HCT116 (cell line): ENCODE measurements around the gene CD300LD. TPM values are rescaled to one million over a fixed set of nuclear protein-coding genes. Genes with fewer than 3 reads are reported as not detected.

Experiments used
- ATAC-seq: fragments of 200-7000 bp; cut with Tn5 transposase; 2 replicates; pipeline ENCODE4 v1.9.1; 2020; ENCODE audit warnings: mild to moderate bottlenecking, moderate library complexity
- BruUV-seq: library from RNA; stranded (reverse); fragments of 400-500 nt; replicated peaks from 2 replicates; lab custom pipeline; 2021; lab: Mats Ljungman, UMichigan
- CTCF ChIA-PET: fragments of 300-600 bp; sonication (Branson Sonifier 250); formaldehyde crosslinking; loops from one replicate; lab custom pipeline; 2021; ENCODE audit warnings: antibody characterized with exemption; lab: Charles Lee
- POLR2A ChIA-PET: fragments of 300-600, 350-600 bp; sonication (Branson Sonifier 250); formaldehyde crosslinking; loops from one replicate; lab custom pipeline; 2021; ENCODE audit warnings: antibody characterized with exemption; lab: Charles Lee
- RAD21 ChIA-PET, 2 experiments: fragments of 300-600 bp; sonication (Branson Sonifier 250); formaldehyde crosslinking; loops; one replicate each; lab custom pipeline; 2023; ENCODE audit warnings: low total read pairs in 2 of 2; ENCODE audit not compliant: uncharacterized antibody in 2 of 2, unreplicated experiment in 2 of 2, low non-redundant PET in 1 of 2; lab: Charles Lee
- DNase-seq: peaks from one replicate; pipeline ENCODE4 v3.0.0-alpha.2; 2010; ENCODE audit warnings: low read depth, low spot score
- H2AFZ ChIP-seq: fragments of 200-600 bp; shearing (Covaris generic), sonication (generic); 2 replicates; pipeline ENCODE4 v1.6.1; 2017; ENCODE audit warnings: low read depth, mixed run types, mixed read lengths, antibody characterized with exemption, low read length; ENCODE audit not compliant: poor library complexity, severe bottlenecking
- H3K27ac ChIP-seq: 2 replicates; pipeline ENCODE4 v1.5.1; 2012; ENCODE audit warnings: low read depth, low read length
- H3K27me3 ChIP-seq: fragments of 200-600 bp; sonication (generic); 2 replicates; pipeline ENCODE4 v1.6.1; 2016; ENCODE audit warnings: mixed run types, low read length, mixed read lengths; ENCODE audit not compliant: insufficient read depth
- H3K36me3 ChIP-seq, 2 experiments: fragments of 200-500 bp in 1 of 2; fragments of 200-600 bp in 1 of 2; sonication (Bioruptor generic) in 1 of 2; sonication (generic) in 1 of 2; 2 replicates each; pipeline versions ENCODE4 v1.5.1 to v1.6.1; 2014 to 2016; ENCODE audit warnings: low read length in 2 of 2, inconsistent platforms in 1 of 2, mixed read lengths in 1 of 2, mixed run types in 1 of 2; ENCODE audit not compliant: insufficient read depth in 2 of 2, control insufficient read depth in 1 of 2
- H3K4me1 ChIP-seq, 2 experiments: fragments of 200-600 bp in 1 of 2; sonication (generic) in 1 of 2; 2 replicates each; pipeline versions ENCODE4 v1.5.1 to v1.6.1; 2012 to 2017; ENCODE audit warnings: low read length in 2 of 2, inconsistent platforms in 1 of 2, mild to moderate bottlenecking in 1 of 2, mixed read lengths in 1 of 2, mixed run types in 1 of 2, moderate library complexity in 1 of 2; ENCODE audit not compliant: insufficient read depth in 2 of 2, control insufficient read depth in 1 of 2
- H3K4me2 ChIP-seq: fragments of 200-600 bp; sonication (generic); 2 replicates; pipeline ENCODE4 v1.6.1; 2017; ENCODE audit warnings: mixed run types, low read length, mixed read lengths
- H3K4me3 ChIP-seq, 2 experiments: fragments of 200-600 bp in 1 of 2; sonication (generic) in 1 of 2; replicated peaks in 1 of 2; 2 replicates each; pipeline ENCODE4 v1.5.1; 2011 to 2016; ENCODE audit warnings: low read length in 2 of 2, control low read depth in 1 of 2, low read depth in 1 of 2, mild to moderate bottlenecking in 1 of 2, mixed read lengths in 1 of 2, mixed run types in 1 of 2
- H3K79me2 ChIP-seq: fragments of 200-600 bp; sonication (generic); 2 replicates; pipeline ENCODE4 v1.6.1; 2017; ENCODE audit warnings: mild to moderate bottlenecking, mixed run types, low read length, moderate library complexity, mixed read lengths; ENCODE audit not compliant: insufficient read depth
- H3K9ac ChIP-seq: fragments of 200-600 bp; sonication (generic); 2 replicates; pipeline ENCODE4 v1.6.1; 2016; ENCODE audit warnings: low read length, mixed read lengths
- H3K9me2 ChIP-seq: fragments of 200-600 bp; sonication (generic), shearing (Covaris generic); 2 replicates; pipeline ENCODE4 v1.6.1; 2017; ENCODE audit warnings: mixed run types, mild to moderate bottlenecking, moderate library complexity; ENCODE audit not compliant: insufficient read depth
- H3K9me3 ChIP-seq, 2 experiments: fragments of 200-500 bp in 1 of 2; fragments of 200-600 bp in 1 of 2; sonication (Bioruptor generic) in 1 of 2; sonication (generic) in 1 of 2; 2 replicates each; pipeline ENCODE4 v1.6.1; 2014 to 2017; ENCODE audit warnings: low read length in 2 of 2, mixed read lengths in 2 of 2, inconsistent platforms in 1 of 2, low read depth in 1 of 2, mild to moderate bottlenecking in 1 of 2, mixed run types in 1 of 2, moderate library complexity in 1 of 2; ENCODE audit not compliant: control insufficient read depth in 1 of 2, insufficient read depth in 1 of 2
- H4K20me1 ChIP-seq: fragments of 200-600 bp; sonication (generic), shearing (Covaris generic); 2 replicates; pipeline ENCODE4 v1.6.1; 2017; ENCODE audit warnings: mixed run types, mild to moderate bottlenecking, moderate library complexity; ENCODE audit not compliant: insufficient read depth
- CBX3 ChIP-seq: IDR thresholded peaks from 2 replicates; pipeline ENCODE4 v1.6.1; 2012; ENCODE audit warnings: low read depth
- CEBPB ChIP-seq: IDR thresholded peaks from 2 replicates; pipeline ENCODE4 v1.6.1; 2012; ENCODE audit warnings: low read depth
- EZH2 ChIP-seq: fragments of 200-600 bp; sonication (generic); IDR thresholded peaks from 2 replicates; pipeline ENCODE4 v1.6.1; 2017; ENCODE audit warnings: antibody characterized with exemption, mixed run types
- EZH2phosphoT487 ChIP-seq: fragments of 200-600 bp; IDR thresholded peaks from 2 replicates; pipeline ENCODE4 v1.6.1; 2018; ENCODE audit warnings: antibody characterized with exemption, borderline replicate concordance
- JUND ChIP-seq: IDR thresholded peaks from 2 replicates; pipeline ENCODE4 v1.6.1; 2012
- RAD21 ChIP-seq: IDR thresholded peaks from 2 replicates; pipeline ENCODE4 v1.6.1; 2012; ENCODE audit warnings: low read depth, mild to moderate bottlenecking
- SP1 ChIP-seq: IDR thresholded peaks from 2 replicates; pipeline ENCODE4 v1.6.1; 2012; ENCODE audit warnings: low read depth
- ZFX ChIP-seq: fragments of 450-650 bp; IDR thresholded peaks from 2 replicates; pipeline ENCODE4 v1.6.1; 2017
- intact Hi-C: fragments of 100-400 bp; cut with micrococcal nuclease; formaldehyde crosslinking; loops from 2 replicates; pipeline ENCODE4 v1.10.0; 2022
- total RNA-seq: library from RNA; stranded (reverse); gene quantifications from one replicate; pipeline ENCODE4 v1.2.1, GENCODE V29; 2021; ENCODE audit not compliant: unreplicated experiment
- TF ChIP-seq, protein P1 (sequence below): IDR thresholded peaks from 2 replicates; pipeline ENCODE4 v1.6.1; 2012
- TF ChIP-seq, protein P2 (sequence below): IDR thresholded peaks from 2 replicates; pipeline ENCODE4 v1.6.1; 2011; ENCODE audit warnings: mild to moderate bottlenecking, low read length, moderate library complexity; ENCODE audit not compliant: insufficient replicate concordance; ENCODE audit errors: extremely low read depth

The CD300LD gene
- total RNA-seq, 1 experiment from 2014 or later, result not detected

DNA sequence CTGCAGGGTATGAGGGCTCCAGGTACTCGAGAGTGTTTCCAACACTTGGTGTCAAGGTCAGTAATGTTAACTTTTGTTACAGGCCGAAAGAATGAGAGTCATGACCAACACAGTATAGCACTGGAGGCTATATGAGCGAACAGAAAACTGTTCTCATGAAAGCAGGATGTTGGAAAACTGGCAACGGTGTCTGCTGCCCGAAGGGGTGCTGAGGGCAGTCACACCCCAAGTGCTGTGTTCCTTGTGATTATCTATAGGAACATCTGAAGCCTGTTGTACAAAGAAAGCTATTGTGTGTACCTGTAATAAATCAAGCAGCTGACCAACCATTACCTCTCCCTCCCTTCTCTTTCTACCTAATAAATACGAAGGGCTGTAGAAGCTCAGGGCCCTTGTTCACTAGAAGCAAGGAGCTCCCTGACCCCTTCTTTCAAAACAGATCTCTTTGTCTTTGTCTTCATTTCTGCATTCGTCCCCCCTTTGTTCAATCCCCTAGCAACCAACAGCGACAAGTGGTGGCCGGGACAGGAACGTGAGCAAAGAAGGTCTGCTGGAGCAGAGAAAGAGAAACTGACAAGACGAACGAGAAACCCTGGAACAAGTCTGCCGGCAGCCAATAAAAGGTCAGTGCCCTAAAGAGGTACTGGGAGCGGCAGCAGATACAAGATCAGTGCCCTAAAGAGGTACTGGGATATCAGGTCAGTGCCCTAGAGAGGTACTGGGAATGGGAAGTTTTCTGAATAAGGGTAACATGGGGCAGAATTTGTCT, 7.6 kb downstream of the CD300LD start:
- Histone ChIP-seq H3K4me3 (no peak overlapping the region), H3K79me2 (no peaks in the 10 kb centered on the region), H3K9me3 (no peaks in the 10 kb centered on the region), H3K9me2 (no peaks in the 10 kb centered on the region), H3K9ac (no peak overlapping the region), H3K4me1 (no peaks in the 10 kb centered on the region), H3K4me2 (no peak overlapping the region), H4K20me1 (no peaks in the 10 kb centered on the region), H3K27ac (no peak overlapping the region), H3K36me3 (no peaks in the 10 kb centered on the region), H3K27me3 (peaks cover 28% of the 10 kb centered on the region; the same call in 1 of the 2 replicates), H2AFZ (no peak overlapping the region)
- 0 out of 2 replicates have a peak, but pooled peaks have one; percentile 31 for TF ChIP-seq CBX3
- TF ChIP-seq ZFX, result no peak
- no peak for DNase-seq
- intact Hi-C loops, result no loop called here
- POLR2A ChIA-PET, result no interaction called here
- CTCF ChIA-PET, result interaction anchor here (3.2 kb wide), 1 partner anchor 18 kb away, joined by 10 read pairs; no protein-coding TSS in a partner anchor
- BruUV-seq, result no TSS peak
- RAD21 ChIA-PET, result no interaction called here
- ATAC-seq, result no peak

DNA sequence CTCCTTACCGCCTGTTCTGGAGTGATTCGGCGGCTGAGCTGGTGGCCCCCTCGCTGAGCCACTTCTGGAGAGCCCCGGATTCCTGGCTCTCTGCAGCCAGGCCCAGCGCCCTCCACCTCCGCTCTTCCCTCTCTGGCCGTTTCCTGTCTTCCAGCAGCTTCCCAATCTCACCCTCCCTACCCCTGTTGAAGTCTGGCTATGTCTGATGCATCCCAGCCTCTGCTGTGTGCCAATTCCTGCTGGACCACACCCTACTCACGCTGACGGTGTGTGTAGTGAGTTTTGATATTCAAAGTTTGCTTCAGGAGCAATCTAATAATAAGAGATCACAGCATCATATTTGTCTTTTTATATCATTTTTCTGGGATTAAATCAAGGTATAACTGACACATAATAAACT, 9.4 kb downstream of the CD300LD start:
- no peak overlapping the region for H3K4me3 ChIP-seq
- H2AFZ ChIP-seq, result no peak overlapping the region
- intact Hi-C loops, result no loop called here
- ATAC-seq (no peak), DNase-seq (no peak)
- no peak overlapping the region for H3K27ac ChIP-seq
- POLR2A ChIA-PET, result no interaction called here
- TF ChIP-seq EZH2 (no peak), EZH2phosphoT487 (no peak), CEBPB (no peak), RAD21 (no peak), SP1 (no peak), ZFX (no peak), JUND (no peak)
- TF ChIP-seq, protein P1, sequence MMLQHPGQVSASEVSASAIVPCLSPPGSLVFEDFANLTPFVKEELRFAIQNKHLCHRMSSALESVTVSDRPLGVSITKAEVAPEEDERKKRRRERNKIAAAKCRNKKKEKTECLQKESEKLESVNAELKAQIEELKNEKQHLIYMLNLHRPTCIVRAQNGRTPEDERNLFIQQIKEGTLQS, result no peak
- TF ChIP-seq, protein P2, sequence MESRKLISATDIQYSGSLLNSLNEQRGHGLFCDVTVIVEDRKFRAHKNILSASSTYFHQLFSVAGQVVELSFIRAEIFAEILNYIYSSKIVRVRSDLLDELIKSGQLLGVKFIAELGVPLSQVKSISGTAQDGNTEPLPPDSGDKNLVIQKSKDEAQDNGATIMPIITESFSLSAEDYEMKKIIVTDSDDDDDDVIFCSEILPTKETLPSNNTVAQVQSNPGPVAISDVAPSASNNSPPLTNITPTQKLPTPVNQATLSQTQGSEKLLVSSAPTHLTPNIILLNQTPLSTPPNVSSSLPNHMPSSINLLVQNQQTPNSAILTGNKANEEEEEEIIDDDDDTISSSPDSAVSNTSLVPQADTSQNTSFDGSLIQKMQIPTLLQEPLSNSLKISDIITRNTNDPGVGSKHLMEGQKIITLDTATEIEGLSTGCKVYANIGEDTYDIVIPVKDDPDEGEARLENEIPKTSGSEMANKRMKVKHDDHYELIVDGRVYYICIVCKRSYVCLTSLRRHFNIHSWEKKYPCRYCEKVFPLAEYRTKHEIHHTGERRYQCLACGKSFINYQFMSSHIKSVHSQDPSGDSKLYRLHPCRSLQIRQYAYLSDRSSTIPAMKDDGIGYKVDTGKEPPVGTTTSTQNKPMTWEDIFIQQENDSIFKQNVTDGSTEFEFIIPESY, result no peak
- H3K36me3 ChIP-seq, result no peaks in the 10 kb centered on the region
- no peak overlapping the region for H3K4me2 ChIP-seq
- no peaks in the 10 kb centered on the region for H3K4me1 ChIP-seq
- RAD21 ChIA-PET, result no interaction called here
- H3K9ac ChIP-seq, result no peak overlapping the region
- H3K9me3 ChIP-seq, result no peaks in the 10 kb centered on the region
- CTCF ChIA-PET, result interaction anchor here (1.6 kb wide), 1 partner anchor 11 kb away, joined by 5 read pairs; no protein-coding TSS in a partner anchor
- no peaks in the 10 kb centered on the region for H3K79me2 ChIP-seq
- no peaks in the 10 kb centered on the region for H4K20me1 ChIP-seq
- BruUV-seq, result no TSS peak
- H3K9me2 ChIP-seq, result no peaks in the 10 kb centered on the region
- peaks cover 25% of the 10 kb centered on the region; the same call in 1 of the 2 replicates for H3K27me3 ChIP-seq
